Measurements from ENCODE around the gene NATD1.

The NATD1 gene

DNA sequence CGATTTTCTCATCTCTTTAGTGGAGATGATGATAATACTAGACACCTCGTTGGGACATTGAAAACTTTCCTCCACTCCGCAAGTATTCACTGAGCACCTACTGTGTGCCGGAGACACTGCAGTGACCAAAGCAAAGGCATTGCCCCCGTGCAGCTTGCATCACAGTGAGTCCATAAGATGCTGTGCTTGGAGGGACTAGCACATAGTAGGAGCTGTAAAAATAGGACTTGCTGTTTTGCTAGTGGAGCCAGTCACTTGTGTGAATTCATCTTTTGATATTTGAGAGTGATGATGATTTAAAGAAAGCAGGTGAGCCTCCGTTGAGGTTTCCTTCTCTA, 26.0 kb upstream of the NATD1 start:
- Histone ChIP-seq H3K4me3 (no peak overlapping the region), H3K9me3 (no peaks in the 10 kb centered on the region), H3K27ac (no peak overlapping the region), H3K4me1 (peaks cover 0 to 63% (median 44%) of the 10 kb centered on the region in 4 donors), H3K27me3 (no peaks in the 10 kb centered on the region), H3K36me3 (no peaks in the 10 kb centered on the region)
- no peak for DNase-seq
- TF ChIP-seq, protein P1, sequence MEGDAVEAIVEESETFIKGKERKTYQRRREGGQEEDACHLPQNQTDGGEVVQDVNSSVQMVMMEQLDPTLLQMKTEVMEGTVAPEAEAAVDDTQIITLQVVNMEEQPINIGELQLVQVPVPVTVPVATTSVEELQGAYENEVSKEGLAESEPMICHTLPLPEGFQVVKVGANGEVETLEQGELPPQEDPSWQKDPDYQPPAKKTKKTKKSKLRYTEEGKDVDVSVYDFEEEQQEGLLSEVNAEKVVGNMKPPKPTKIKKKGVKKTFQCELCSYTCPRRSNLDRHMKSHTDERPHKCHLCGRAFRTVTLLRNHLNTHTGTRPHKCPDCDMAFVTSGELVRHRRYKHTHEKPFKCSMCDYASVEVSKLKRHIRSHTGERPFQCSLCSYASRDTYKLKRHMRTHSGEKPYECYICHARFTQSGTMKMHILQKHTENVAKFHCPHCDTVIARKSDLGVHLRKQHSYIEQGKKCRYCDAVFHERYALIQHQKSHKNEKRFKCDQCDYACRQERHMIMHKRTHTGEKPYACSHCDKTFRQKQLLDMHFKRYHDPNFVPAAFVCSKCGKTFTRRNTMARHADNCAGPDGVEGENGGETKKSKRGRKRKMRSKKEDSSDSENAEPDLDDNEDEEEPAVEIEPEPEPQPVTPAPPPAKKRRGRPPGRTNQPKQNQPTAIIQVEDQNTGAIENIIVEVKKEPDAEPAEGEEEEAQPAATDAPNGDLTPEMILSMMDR (IDR thresholded peaks at IDR 0.05), result no peak
- intact Hi-C loops (cut with DNase I; ENCODE audit: low total_unique reads), result loop anchor here (5.0 to 10.0 kb wide), 3 partner anchors 33 to 233 kb away; partner anchors contain the start of gene DHRS7B

DNA sequence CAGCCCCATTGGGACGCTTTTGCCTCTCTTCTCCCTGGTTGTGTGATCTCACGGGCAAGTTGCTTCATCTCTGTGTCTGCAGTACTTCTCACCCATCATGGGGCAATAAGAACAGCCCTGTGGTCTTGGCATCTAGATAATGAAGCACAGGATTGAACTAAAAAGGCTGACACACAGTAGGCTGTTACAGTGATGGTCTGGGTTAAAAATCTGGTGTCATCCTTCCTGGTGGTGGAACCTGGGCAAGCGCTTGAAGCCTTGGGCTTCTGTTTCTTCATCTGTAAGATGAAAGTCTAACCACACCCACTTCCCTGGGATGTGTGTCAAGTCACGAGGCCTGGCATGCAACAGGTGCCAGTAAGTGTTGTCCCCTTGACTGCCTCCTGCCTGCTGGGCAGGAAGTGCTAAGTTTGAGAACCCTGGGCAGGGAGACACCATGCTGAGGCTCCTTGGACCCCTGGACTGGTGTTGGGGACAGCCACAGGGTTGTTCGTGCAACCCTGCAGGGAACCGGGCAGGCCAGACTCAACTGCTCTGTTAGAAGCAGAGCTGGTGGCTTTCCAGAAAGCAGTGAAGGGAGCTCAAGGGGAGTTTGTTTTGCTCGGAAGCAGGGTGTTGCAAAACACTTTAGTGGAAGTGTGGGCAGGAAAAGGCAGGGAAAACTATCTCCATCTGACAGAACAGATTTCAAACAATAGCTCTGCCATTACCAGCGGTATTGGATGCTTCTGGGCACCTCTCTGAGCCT, 25.4 kb upstream of the NATD1 start:
- TF ChIP-seq, protein P1 (IDR thresholded peaks at IDR 0.05), result no peak
- H3K36me3 ChIP-seq, result no peaks in the 10 kb centered on the region
- no peak overlapping the region for H3K4me3 ChIP-seq
- peaks cover 0 to 58% (median 39%) of the 10 kb centered on the region in 4 donors for H3K4me1 ChIP-seq
- peak; percentile 52 to 67 for DNase-seq
- intact Hi-C loops (cut with DNase I; ENCODE audit: low total_unique reads), result loop anchor here (5.0 to 10.0 kb wide), 3 partner anchors 34 to 234 kb away; partner anchors contain the start of gene DHRS7B
- H3K27me3 ChIP-seq, result no peaks in the 10 kb centered on the region
- no peak overlapping the region for H3K27ac ChIP-seq
- no peaks in the 10 kb centered on the region for H3K9me3 ChIP-seq

DNA sequence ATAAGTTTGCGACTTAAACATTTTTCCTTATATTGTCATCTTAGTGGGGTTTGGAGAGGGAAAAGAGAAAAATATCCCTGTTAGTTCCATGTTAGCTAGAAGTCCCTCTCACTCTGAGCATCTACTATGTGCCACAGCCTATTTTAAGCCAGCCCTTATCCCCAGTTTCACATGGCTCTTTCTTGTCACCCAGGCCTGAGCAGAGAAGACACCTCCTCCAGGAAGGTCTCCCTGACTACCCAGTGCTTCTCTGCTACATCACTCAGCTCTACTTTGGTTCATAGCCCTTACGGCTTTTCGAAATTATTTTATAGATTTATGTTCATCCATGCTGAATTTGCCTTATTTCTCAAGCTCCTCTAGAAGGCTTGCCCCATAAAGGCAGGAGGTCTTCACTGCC, 24.1 kb upstream of the NATD1 start:
- Histone ChIP-seq H3K27me3 (no peaks in the 10 kb centered on the region), H3K4me3 (no peak overlapping the region), H3K36me3 (no peaks in the 10 kb centered on the region), H3K9me3 (no peaks in the 10 kb centered on the region), H3K27ac (no peak overlapping the region), H3K4me1 (peaks cover 0 to 45% (median 26%) of the 10 kb centered on the region in 4 donors)
- intact Hi-C loops (cut with DNase I; ENCODE audit: low total_unique reads), result loop anchor here (5.0 to 10.0 kb wide), 3 partner anchors 35 to 235 kb away; partner anchors contain the start of gene DHRS7B
- no peak for DNase-seq
- TF ChIP-seq, protein P1 (IDR thresholded peaks at IDR 0.05), result no peak

DNA sequence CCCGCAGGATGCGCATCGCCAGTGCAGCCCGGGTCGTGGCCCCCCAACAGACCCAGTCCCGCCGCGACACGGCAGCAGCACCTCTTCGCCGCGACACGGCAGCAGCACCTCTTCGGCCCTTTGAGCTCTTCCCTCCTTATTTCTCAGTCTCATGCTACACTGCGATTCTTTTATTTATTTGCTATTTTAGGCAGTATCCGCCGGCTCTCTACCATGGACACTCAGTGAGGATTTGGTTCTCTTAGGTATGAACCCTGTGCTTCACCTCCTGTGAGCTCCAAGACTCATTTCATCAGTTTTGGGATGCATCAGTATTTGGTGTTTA, 23.0 kb upstream of the NATD1 start:
- Histone ChIP-seq H3K27ac (peak overlapping the region; percentile 35 to 56), H3K4me1 (peaks cover 0 to 40% (median 19%) of the 10 kb centered on the region in 4 donors), H3K4me3 (peak overlapping the region; percentile 53 to 71), H3K9me3 (no peaks in the 10 kb centered on the region), H3K27me3 (no peaks in the 10 kb centered on the region), H3K36me3 (no peaks in the 10 kb centered on the region)
- DNase-seq, result no peak
- intact Hi-C loops (cut with DNase I; ENCODE audit: low total_unique reads), result loop anchor here (5.0 to 10.0 kb wide), 3 partner anchors 36 to 236 kb away; partner anchors contain the start of gene DHRS7B
- TF ChIP-seq, protein P1 (IDR thresholded peaks at IDR 0.05), result no peak

DNA sequence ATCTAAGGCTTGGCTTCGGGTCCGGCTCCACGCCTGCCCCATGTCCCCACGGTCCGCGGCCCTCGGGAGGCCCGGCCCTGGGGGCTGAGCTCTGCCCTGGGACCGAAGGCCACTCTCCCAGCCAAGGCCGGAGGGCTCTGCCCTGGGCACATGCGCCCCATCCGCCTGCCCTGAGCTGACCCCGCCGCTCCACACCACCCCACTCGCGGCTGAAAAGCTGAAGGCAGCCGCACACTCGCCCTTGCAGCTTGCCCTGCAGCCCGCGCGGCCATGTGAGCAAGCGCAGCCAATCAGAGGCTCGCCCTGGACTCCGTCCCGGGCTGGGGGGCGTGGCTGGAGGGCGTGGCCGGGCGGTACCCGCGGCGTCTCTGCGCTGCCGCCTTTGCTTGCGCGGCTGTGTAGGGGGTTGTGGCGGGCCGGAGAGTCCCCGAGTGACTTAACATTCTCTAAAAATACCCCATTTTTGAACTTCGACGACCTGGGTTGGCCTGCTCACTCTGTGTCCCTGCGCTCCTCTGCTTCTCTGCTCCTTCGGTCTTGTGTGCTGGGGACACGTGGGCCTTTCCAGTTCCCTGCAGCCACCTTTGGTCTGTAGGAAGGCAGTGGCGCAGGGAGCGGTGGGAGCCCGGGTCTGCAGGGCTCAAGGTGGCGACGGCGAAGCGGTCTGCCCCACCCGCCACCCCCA, 22.5 kb upstream of the NATD1 start:
- no peaks in the 10 kb centered on the region for H3K36me3 ChIP-seq
- peaks cover 0 to 40% (median 17%) of the 10 kb centered on the region in 4 donors for H3K4me1 ChIP-seq
- DNase-seq, result peak; percentile 91 to 95
- no peaks in the 10 kb centered on the region for H3K9me3 ChIP-seq
- no peaks in the 10 kb centered on the region for H3K27me3 ChIP-seq
- TF ChIP-seq, protein P1 (IDR thresholded peaks at IDR 0.05), result no peak
- peak overlapping the region; percentile 35 to 56 for H3K27ac ChIP-seq
- peak overlapping the region; percentile 53 to 71 for H3K4me3 ChIP-seq
- intact Hi-C loops (cut with DNase I; ENCODE audit: low total_unique reads), result loop anchor here (5.0 to 10.0 kb wide), 3 partner anchors 37 to 237 kb away; partner anchors contain the start of gene DHRS7B
